GM21786 (cell line): ENCODE data around the gene ZNF846.
"Not testable (repeated sequence)": the region's sequence is repeated elsewhere in the genome, so short reads cannot be mapped to it uniquely, and the experiment has no call there.

Experiments
- ATAC-seq: cut with Tn5 transposase; IDR thresholded peaks from one replicate; pipeline ENCODE4 v1.9.1; 2021; ENCODE audit not compliant: unreplicated experiment

ZNF846 gene

DNA sequence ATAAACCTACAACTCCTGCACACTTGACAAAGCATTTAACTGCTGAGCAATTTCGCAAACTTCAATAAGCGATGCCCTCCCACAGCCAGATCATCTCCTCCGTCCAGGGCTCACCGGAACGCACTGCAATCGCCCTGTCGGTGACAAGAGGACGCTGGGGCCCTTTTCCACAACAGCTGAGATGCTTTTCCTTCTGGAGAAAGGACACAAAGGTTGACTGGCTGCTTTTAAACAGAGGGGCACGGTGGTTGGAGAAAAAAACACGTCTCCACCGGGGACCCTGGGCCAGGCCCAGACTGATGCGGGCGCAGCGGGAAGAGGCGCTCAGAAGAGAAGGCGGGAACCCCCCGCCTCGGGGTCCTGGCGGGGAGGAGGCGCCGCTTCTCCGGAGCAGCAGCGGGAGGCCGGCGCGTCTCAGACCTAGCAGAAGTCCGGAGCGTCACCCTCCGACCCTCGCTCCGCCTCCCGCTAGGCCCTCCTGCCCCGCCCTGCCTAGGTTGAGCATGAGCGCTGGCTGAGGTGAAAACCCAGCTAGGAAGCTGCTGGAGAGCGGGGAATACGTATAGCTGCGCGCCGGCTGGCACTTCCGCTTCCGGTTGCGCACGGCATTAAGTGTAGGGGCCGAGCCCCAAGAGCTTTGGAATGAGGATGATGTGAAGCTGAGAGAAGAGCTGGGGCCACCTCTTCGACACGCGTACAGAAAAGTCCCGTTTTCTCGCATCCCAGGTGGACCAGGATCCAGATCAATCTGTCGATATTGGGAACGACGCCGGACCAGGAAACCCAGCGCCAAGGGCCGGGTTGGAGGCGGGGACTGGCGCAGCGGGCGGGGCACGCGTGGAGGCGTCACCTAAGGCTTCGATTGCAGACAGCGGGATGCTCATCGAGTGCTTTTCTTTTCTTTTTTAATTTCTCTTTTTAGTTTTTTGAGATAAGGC is at the start of gene ZNF846:
ZNF846 (minus strand) TSS at position 564 of the 938 bp plus-strand sequence. CDS start 3,788 bp downstream, outside the sequence.
- peak; percentile 92 for ATAC-seq

DNA sequence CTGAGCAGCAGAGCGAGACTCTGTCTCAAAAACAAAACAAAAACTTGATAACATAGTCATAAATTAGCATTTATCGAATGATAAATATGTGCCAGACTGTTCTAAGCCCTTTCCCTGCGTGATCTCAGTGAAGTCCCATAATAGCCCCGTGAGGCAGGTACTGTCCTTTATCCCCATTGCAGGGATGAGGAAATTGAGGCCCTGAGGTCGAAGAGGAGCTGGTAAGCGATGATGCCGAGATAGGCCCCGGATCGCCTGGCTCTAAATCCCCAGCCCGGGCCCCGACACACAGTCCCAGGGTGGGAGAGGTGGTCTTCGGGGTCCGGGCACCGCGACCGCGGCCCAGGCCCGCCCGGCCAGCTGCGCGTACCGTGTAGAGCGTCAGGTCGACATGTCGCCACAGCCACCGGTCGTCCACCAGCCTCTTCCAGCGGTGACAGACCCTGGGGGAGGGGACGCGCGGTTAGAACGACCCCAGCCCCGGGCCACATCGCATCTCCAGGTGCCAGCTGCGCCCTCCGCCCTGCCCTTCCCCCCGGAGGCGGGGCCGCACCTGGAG is 49.7 kb upstream of the ZNF846 start:
- no peak for ATAC-seq

- no peak for ATAC-seq
These were observed 42.6 kb upstream of the ZNF846 start for GRCh38 chr19:9811139-9811538.

DNA sequence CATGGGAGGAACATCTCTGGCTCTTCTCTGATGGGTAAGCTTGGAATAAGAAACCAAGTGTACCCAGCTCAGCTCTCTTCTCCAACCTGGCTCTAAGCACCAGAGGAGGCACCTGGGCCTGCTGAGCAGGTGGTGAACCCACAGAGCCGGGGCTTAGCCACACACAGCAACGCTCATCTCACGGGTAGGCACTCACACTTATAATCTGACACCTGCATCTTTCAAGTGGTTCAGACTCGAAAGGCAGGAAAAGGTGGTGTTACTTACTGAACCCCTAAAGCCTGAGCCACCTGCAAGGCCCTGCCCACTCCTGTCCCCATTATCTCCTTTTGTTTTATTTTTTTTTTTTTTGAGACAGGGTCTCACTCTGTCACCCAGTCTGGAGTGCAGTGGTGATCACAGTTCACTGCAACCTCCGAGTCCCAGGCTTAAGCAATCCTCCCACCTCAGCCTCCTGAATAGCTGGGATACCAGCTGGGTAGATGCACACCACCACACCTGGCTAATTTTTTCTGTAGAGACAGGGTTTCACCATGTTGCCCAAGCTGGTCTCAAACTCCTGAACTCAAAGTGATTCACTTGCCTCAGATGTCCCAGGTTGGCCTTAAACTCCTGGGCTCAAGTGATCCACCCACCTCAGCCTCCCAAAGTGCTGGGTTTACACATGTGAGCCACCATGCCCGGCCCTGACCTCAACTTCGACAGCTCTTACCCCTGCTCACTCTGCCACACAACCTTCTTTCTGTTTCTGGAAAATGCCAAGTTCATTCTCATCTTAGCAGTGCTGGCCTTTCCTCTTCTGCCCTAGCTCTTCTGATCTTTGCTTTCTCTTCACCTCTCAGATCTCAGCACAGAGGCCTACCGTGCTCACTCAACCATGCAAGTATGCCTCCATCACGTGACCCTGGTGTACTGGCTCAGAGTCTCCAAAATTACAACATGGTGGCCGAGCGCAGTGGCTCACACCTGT is 40.6 kb upstream of the ZNF846 start:
- ATAC-seq: no peak

DNA sequence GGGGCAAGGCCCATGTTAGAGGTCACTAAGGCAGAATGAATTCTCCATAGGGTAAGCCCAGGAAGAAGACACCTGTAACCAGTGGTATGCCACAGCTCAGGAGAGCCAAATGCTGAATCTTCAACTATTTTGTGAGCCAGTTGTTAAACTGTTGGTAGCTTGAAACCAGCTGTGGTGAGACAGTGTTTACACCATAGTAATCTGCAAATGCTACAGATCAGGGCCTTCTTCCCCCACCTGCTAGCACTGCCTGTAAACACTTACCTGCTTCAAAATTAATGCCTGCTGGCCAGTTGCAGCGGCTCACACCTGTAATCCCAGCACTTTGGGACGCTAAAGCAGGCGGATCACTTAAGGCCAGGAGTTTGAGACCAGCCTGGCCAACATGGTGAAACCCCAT is 38.3 kb upstream of the ZNF846 start:
- no peak for ATAC-seq

- no peak for ATAC-seq
These were observed 33.4 kb upstream of the ZNF846 start for GRCh38 chr19:9801976-9802375.

- ATAC-seq: no peak
These were observed 30.6 kb upstream of the ZNF846 start for GRCh38 chr19:9799162-9799561.

GRCh38 chr19:9797871-9798270 is 29.3 kb upstream of the ZNF846 start:
- no peak for ATAC-seq

- ATAC-seq: peak; percentile 46
These were observed 27.7 kb upstream of the ZNF846 start for GRCh38 chr19:9796113-9796773.

- ATAC-seq: no peak
These were observed 24.6 kb upstream of the ZNF846 start for GRCh38 chr19:9793071-9793591.

DNA sequence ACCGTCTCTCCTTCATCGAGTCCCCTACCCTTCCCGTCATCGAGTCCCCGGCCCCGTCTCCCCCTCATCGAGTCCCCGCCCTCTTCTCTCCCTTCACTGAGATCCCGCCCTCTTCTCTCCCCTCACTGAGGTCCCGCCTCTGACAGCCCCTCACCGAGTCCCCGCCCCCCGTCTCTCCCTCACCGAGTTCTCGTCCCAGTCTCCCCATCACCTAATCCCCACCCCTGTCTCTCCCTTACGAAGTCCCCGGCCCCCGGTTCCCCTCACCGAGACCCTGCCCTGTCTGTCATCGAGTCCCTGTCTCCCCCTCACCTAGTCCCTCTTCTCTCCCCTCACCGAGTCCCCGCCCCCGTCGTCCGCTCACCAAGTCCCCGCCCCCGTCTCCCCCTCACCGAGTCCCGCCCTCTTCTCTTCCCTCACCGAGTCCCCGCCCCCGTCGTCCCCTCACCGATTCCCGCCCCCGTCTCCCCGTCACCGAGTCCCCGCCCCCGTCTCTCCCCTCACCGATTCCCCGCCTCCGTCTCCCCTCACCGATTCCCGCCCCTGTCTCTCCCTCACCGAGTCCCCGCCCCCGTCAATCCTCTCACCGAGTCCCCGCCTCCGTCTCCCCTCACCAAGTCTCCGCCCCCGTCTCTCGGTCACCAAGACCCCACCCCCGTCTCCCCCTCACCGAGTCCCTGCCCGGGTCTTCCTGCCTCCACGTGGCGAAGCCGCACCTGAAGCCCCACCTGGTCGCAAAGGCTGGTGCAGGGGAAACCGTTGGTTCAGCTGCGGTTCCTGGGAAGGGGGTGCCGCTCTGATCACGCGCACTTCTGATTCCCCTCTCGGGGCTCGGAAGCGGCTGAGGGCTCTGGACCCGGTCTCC is 23.9 kb upstream of the ZNF846 start:
- no peak for ATAC-seq

GRCh38 chr19:9791552-9792205 is 23.1 kb upstream of the ZNF846 start:
- peak; percentile 39 for ATAC-seq

- ATAC-seq: not testable (repeated sequence)
These were observed 22.5 kb upstream of the ZNF846 start for GRCh38 chr19:9791073-9791367.

DNA sequence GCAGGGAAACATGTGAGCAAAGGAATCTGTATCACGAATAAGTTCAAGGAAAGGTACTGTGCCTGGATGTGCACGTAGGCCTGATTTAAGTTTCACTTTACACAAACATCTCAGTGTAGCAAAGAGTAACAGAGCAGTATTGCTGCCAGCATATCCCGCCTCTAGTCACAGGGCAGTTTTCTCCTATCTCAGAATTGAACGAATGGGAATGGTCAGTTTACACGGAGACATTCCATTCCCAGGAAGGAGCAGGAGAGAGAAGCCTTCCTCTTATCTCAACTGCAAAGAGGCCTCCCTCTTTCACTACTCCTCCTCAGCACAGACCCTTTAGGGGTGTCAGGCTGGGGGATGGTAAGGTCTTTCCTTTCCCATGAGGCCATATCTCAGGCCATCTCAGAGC is 21.0 kb upstream of the ZNF846 start:
- not testable (repeated sequence) for ATAC-seq

- ATAC-seq: no peak
These were observed 20.5 kb upstream of the ZNF846 start for GRCh38 chr19:9789066-9789465.

DNA sequence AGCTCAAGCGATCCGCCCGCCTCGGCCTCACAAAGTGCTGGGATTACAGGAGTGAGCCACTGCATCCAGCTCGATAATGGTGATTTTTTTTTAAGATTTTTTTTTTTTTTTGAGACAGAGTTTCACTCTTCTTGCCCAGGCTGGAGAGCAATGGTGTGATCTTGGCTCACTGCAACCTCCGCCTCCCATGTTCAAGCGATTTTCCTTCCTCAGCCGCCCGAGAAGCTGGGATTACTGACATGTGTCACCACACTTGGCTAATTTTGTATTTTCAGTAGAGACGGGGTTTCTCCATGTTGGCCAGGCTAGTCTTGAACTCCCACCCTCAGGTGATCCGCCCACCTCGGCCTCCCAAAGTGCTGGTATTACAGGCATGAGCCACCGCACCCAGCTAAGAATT is 20.1 kb upstream of the ZNF846 start:
- ATAC-seq: not testable (repeated sequence)

GRCh38 chr19:9786819-9787218 is 18.3 kb upstream of the ZNF846 start:
- ATAC-seq: no peak

DNA sequence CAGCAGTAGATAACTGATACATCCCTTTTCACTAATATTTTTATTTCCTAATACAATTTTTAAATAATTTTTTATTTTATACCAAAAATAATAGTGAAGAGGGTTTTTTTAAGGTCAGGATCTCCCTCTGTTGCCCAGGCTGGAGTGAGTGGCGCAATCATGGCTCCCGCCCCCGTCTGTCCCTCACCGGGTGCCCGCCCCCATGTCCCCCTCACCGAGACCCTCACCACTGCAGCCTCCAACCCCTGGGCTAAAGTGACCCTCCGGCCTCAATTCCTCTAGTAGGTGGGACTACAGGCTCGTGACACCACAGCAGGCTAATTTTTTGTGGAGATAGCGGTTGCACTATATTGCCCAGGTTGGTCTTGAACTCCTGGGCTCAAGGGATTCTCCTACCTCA is 17.8 kb upstream of the ZNF846 start:
- no peak for ATAC-seq
